GM12878 (cell line): ENCODE measurements around the gene CUL9. TPM values are rescaled to one million over a fixed set of nuclear protein-coding genes. Genes with fewer than 3 reads are reported as not detected.

ENCODE experiments used
- ATAC-seq: fragments of 200-7000 bp; cut with Tn5 transposase; 3 replicates; pipeline ENCODE4 v1.9.1; 2020; ENCODE audit warnings: mild to moderate bottlenecking, moderate library complexity
- BruUV-seq: library from RNA; stranded (reverse); fragments of 400-500 nt; replicated peaks from 2 replicates; lab custom pipeline; 2021; lab: Mats Ljungman, UMichigan
- CTCF ChIA-PET: fragments of 300-600 bp; sonication (Branson Sonifier 250); formaldehyde crosslinking; extraction: SDS; loops from one replicate; lab custom pipeline; 2021; ENCODE audit warnings: inconsistent platforms; lab: Yijun Ruan, JAX
- POLR2A ChIA-PET: fragments of 350-600 bp; formaldehyde crosslinking; extraction: SDS; loops from one replicate; lab custom pipeline; 2021; ENCODE audit warnings: inconsistent platforms; lab: Charles Lee
- RAD21 ChIA-PET: fragments of 300-600 bp; sonication (Branson Sonifier 250); formaldehyde crosslinking; loops from one replicate; lab custom pipeline; 2023; ENCODE audit warnings: antibody characterized with exemption; ENCODE audit not compliant: unreplicated experiment; lab: Charles Lee
- SMC1A ChIA-PET: fragments of 300-600 bp; sonication (Branson Sonifier 250); formaldehyde crosslinking; loops from one replicate; lab custom pipeline; 2023; ENCODE audit not compliant: unreplicated experiment, uncharacterized antibody; lab: Charles Lee
- DNase-seq: peaks from one replicate; pipeline ENCODE4 v3.0.0-alpha.2; 2011; ENCODE audit warnings: low read depth, low spot score
- FAIRE-seq: peaks from 3 replicates; lab custom pipeline; 2011; peaks lifted over from hg19 to GRCh38; lab: Jason Lieb, UNC
- H2AFZ ChIP-seq: 2 replicates; pipeline ENCODE4 v1.6.0; 2011; ENCODE audit warnings: low read depth, low read length, control low read depth; ENCODE audit not compliant: control insufficient read depth
- H3K27ac ChIP-seq: 2 replicates; pipeline ENCODE4 v1.5.1; 2011; ENCODE audit warnings: control low read depth; ENCODE audit not compliant: control insufficient read depth, insufficient read depth
- H3K27me3 ChIP-seq, 2 experiments: replicated peaks in 1 of 2; 2 replicates each; pipeline versions ENCODE4 v1.6.0 to v1.6.1; 2011; ENCODE audit warnings: low read length in 1 of 2; ENCODE audit not compliant: control insufficient read depth in 2 of 2, insufficient read depth in 2 of 2
- H3K36me3 ChIP-seq, 2 experiments: 2 replicates each; pipeline ENCODE4 v1.5.1; 2011; ENCODE audit warnings: low read length in 1 of 2; ENCODE audit not compliant: control insufficient read depth in 2 of 2, insufficient read depth in 2 of 2
- H3K4me1 ChIP-seq: 2 replicates; pipeline ENCODE4 v1.6.1; 2011; ENCODE audit warnings: mild to moderate bottlenecking, low read length, moderate library complexity, mixed read lengths; ENCODE audit not compliant: control insufficient read depth, insufficient read depth
- H3K4me2 ChIP-seq: 2 replicates; pipeline ENCODE4 v1.6.0; 2011; ENCODE audit warnings: control low read depth; ENCODE audit not compliant: control insufficient read depth, insufficient read depth
- H3K4me3 ChIP-seq: fragments of 200-600 bp; sonication (generic); 2 replicates; pipeline ENCODE4 v1.5.1; 2016
- H3K79me2 ChIP-seq: 2 replicates; pipeline ENCODE4 v1.6.0; 2011; ENCODE audit warnings: low read length; ENCODE audit not compliant: control insufficient read depth, insufficient read depth
- H3K9ac ChIP-seq: 2 replicates; pipeline ENCODE4 v1.8.0; 2011; ENCODE audit warnings: low read length, control low read depth, mixed read lengths; ENCODE audit not compliant: control insufficient read depth, insufficient read depth
- H3K9me3 ChIP-seq: replicated peaks from 3 replicates; pipeline ENCODE4 v1.5.1; 2011; ENCODE audit warnings: mild to moderate bottlenecking, low read length; ENCODE audit not compliant: control insufficient read depth, insufficient read depth
- H4K20me1 ChIP-seq: 2 replicates; pipeline ENCODE4 v1.6.0; 2011; ENCODE audit not compliant: control insufficient read depth, insufficient read depth
- E2F4 ChIP-seq: IDR thresholded peaks from 2 replicates; pipeline ENCODE4 v1.6.1; 2012; ENCODE audit warnings: low read depth, low read length, improper control_type of control experiment
- EZH2 ChIP-seq: IDR thresholded peaks from 2 replicates; pipeline ENCODE4 v1.6.1; 2012; ENCODE audit warnings: low read depth, mild to moderate bottlenecking, control low read depth, inconsistent platforms, low read length, borderline replicate concordance; ENCODE audit not compliant: control insufficient read depth
- IRF4 ChIP-seq: IDR thresholded peaks from 2 replicates; pipeline ENCODE4 v1.6.1; 2011; ENCODE audit warnings: low read depth, low read length
- POU2F2 ChIP-seq: IDR thresholded peaks from 3 replicates; pipeline ENCODE4 v1.6.1; 2011; ENCODE audit warnings: low read depth, mild to moderate bottlenecking, low read length, borderline replicate concordance
- RELB ChIP-seq: fragments of 450-650 bp; IDR thresholded peaks from 2 replicates; pipeline ENCODE4 v1.6.1; 2017; ENCODE audit warnings: low read depth, mild to moderate bottlenecking, moderate library complexity
- STAT1 ChIP-seq: fragments of 450-650 bp; conservative IDR thresholded peaks from 2 replicates; pipeline ENCODE4 v1.6.1; 2014; ENCODE audit warnings: antibody characterized with exemption, mild to moderate bottlenecking
- USF1 ChIP-seq: IDR thresholded peaks from 2 replicates; pipeline ENCODE4 v1.6.1; 2011; ENCODE audit warnings: borderline replicate concordance, low read depth, mild to moderate bottlenecking, moderate library complexity, mixed read lengths, low read length; ENCODE audit not compliant: insufficient read depth; ENCODE audit errors: extremely low read length
- WGBS: methylation state at CpG from one replicate; pipeline ENCODE4 v1.1.6; 2016; ENCODE audit warnings: low lambda C conversion rate; ENCODE audit not compliant: insufficient replicate concordance, insufficient coverage; ENCODE audit errors: missing lambda C conversion rate; 5-methylcytosine and 5-hydroxymethylcytosine counted together
- in situ Hi-C: fragments of 300-500 bp; cut with MboI; formaldehyde crosslinking; loops from 9 replicates; pipeline ENCODE4 v1.14.3; 2018; ENCODE audit warnings: mixed read lengths
- intact Hi-C: fragments of 100-400 bp; cut with micrococcal nuclease; formaldehyde crosslinking; loops from one replicate; pipeline ENCODE4 v1.14.2; 2022; ENCODE audit not compliant: unreplicated experiment
- polyA plus RNA-seq, 11 experiments: library from polyadenylated mRNA; depleted of rRNA in 4 of 11; unstranded in 6 of 11; stranded (reverse) in 5 of 11; fragments of >200 nt; fragmentation: Nextera tagmentation in 4 of 11; fragmentation: Illumina TruSeq in 1 of 11; extraction: Ambion mirVana in 4 of 11; extraction: Trizol in 1 of 11; gene quantifications; 1 replicate in 1 of 11; 2 replicates in 10 of 11; pipeline versions ENCODE4 v1.2.1 to v1.2.3, GENCODE V29; 2011 to 2016; ENCODE audit warnings: inconsistent platforms in 2 of 11, missing spikeins in 2 of 11, low read depth in 1 of 11
- total RNA-seq, 4 experiments: library from RNA; depleted of rRNA in 3 of 4; stranded (reverse); fragments of >200 nt in 3 of 4; fragmentation: Illumina TruSeq in 1 of 4; extraction: Trizol in 1 of 4; gene quantifications; 2 replicates each; pipeline versions ENCODE4 v1.2.1 to v1.2.3, GENCODE V29; 2013 to 2021
- TF ChIP-seq, protein P1 (sequence below): IDR thresholded peaks from 2 replicates; pipeline ENCODE4 v1.6.1; 2012; ENCODE audit warnings: low read depth, low read length, improper control_type of control experiment

The CUL9 gene
- total and polyA plus RNA-seq, 10 of the 15 experiments (the other 5 are each of a cell fraction or from before 2014, with no cell fraction given): 1.2 to 48.3 (median 17.2) TPM

- no peak overlapping the region for H3K27ac ChIP-seq
- no peaks in the 10 kb centered on the region for H3K36me3 ChIP-seq
- H2AFZ ChIP-seq: no peak overlapping the region
- no peaks in the 10 kb centered on the region for H3K9me3 ChIP-seq
- 84% methylated on average over 13 of the region's 15 CpGs for WGBS
- TF ChIP-seq POU2F2: no peak
- no peak for TF ChIP-seq USF1
- TF ChIP-seq, protein P1, sequence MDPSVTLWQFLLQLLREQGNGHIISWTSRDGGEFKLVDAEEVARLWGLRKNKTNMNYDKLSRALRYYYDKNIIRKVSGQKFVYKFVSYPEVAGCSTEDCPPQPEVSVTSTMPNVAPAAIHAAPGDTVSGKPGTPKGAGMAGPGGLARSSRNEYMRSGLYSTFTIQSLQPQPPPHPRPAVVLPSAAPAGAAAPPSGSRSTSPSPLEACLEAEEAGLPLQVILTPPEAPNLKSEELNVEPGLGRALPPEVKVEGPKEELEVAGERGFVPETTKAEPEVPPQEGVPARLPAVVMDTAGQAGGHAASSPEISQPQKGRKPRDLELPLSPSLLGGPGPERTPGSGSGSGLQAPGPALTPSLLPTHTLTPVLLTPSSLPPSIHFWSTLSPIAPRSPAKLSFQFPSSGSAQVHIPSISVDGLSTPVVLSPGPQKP: no peak
- no peak for TF ChIP-seq STAT1
- no peak for TF ChIP-seq RELB
- TF ChIP-seq IRF4: no peak
- no peak for TF ChIP-seq E2F4
- no peak for TF ChIP-seq EZH2
- H4K20me1 ChIP-seq: no peaks in the 10 kb centered on the region
- no TSS peak for BruUV-seq
- intact Hi-C loops: no loop called here
- peaks cover 16% of the 10 kb centered on the region for H3K4me1 ChIP-seq
- no peak overlapping the region for H3K9ac ChIP-seq
- H3K27me3 ChIP-seq: peaks cover 0 to 3% of the 10 kb centered on the region in 2 experiments; a peak in 1 of 4 replicates
- ChIA-PET RAD21 (no interaction called here), POLR2A (interaction anchor here (1.1 kb wide), 1 partner anchor 9 kb away, joined by 3 read pairs; no protein-coding TSS in a partner anchor), SMC1A (interaction anchor here (0.8 kb wide), 1 partner anchor 67 kb away, joined by 3 read pairs; no protein-coding TSS in a partner anchor), CTCF (no interaction called here)
- no peaks in the 10 kb centered on the region for H3K79me2 ChIP-seq
- ATAC-seq (peak; percentile 17; the same call in 2 of the 3 replicates), DNase-seq (no peak), FAIRE-seq (no peak)
- in situ Hi-C loops: no loop called here
- no peak overlapping the region for H3K4me3 ChIP-seq
- H3K4me2 ChIP-seq: no peak overlapping the region
Observed at GRCh38 chr6:43254138-43254817, 72.3 kb downstream of the CUL9 start.
